GM18498 (cell line): ENCODE results near the gene UBAP1L.
"Not testable (repeated sequence)": the region's sequence is repeated elsewhere in the genome, so short reads cannot be mapped to it uniquely, and the experiment has no call there.

Experiments
- ATAC-seq: cut with Tn5 transposase; IDR thresholded peaks from one replicate; pipeline ENCODE4 v1.9.1; 2021; ENCODE audit warnings: mild to moderate bottlenecking, moderate library complexity; ENCODE audit not compliant: unreplicated experiment

Gene UBAP1L

GRCh38 chr15:65049418-65049840 lies 65.6 kb downstream of the UBAP1L start:
- peak; percentile 95 for ATAC-seq

- ATAC-seq: no peak
Observed at GRCh38 chr15:65048241-65048640, 66.8 kb downstream of the UBAP1L start.

- ATAC-seq: no peak
Observed at GRCh38 chr15:65044724-65045481, 70.1 kb downstream of the UBAP1L start, which contains the start of gene SLC51B. Gene SLC51B, plus strand, starts transcription at chr15:65045387. Its CDS starts 4,618 bp downstream, at chr15:65050005.

GRCh38 chr15:65044218-65044617 lies 70.8 kb downstream of the UBAP1L start:
- ATAC-seq: not testable (repeated sequence)

GRCh38 chr15:65042776-65043327 lies 72.1 kb downstream of the UBAP1L start:
- no peak for ATAC-seq
